Activated T-helper 17 cell treated with anti-CD3 and anti-CD28 coated beads, Interleukin-2, amount 50 U/mL, for 72 hours (primary cell): ENCODE results near the gene ZCCHC24. TPM values are rescaled to one million over a fixed set of nuclear protein-coding genes. Genes with fewer than 3 reads are reported as not detected.
A peak's percentile ranks its signal among the peaks of the same experiment; 100 is the strongest.

Experiments
- ATAC-seq: fragments of 150-1000 bp; cut with Tn5 transposase; replicated peaks from 2 replicates; pipeline ENCODE4 v1.10.0; 2021; ENCODE audit warnings: mild to moderate bottlenecking, moderate library complexity
- H3K27ac Mint-ChIP-seq: one replicate; pipeline ENCODE4 v1.8.0; 2022; ENCODE audit warnings: mixed read lengths
- H3K27me3 Mint-ChIP-seq: one replicate; pipeline ENCODE4 v1.8.0; 2022; ENCODE audit warnings: mixed read lengths
- H3K36me3 Mint-ChIP-seq: one replicate; pipeline ENCODE4 v1.8.0; 2022; ENCODE audit warnings: low read depth, mild to moderate bottlenecking, mixed read lengths
- H3K4me1 Mint-ChIP-seq: one replicate; pipeline ENCODE4 v1.8.0; 2022; ENCODE audit warnings: mixed read lengths
- H3K4me3 Mint-ChIP-seq: one replicate; pipeline ENCODE4 v1.8.0; 2022; ENCODE audit warnings: mild to moderate bottlenecking, mixed read lengths
- H3K9me3 Mint-ChIP-seq: one replicate; pipeline ENCODE4 v1.8.0; 2022; ENCODE audit warnings: mixed read lengths
- total RNA-seq, 2 donors: library from RNA; stranded (reverse); gene quantifications; one replicate each; pipeline ENCODE4 v1.2.3, GENCODE V29; 2022

Gene ZCCHC24
- total RNA-seq, 2 donors from 2014 or later, result 1.3 to 2.6 TPM

- H3K9me3 Mint-ChIP-seq, result no peaks in the 10 kb centered on the region
- no peak overlapping the region for H3K27ac Mint-ChIP-seq
- H3K4me3 Mint-ChIP-seq, result peak overlapping the region; percentile 84
- peak; percentile 44 for ATAC-seq
- H3K36me3 Mint-ChIP-seq, result no peaks in the 10 kb centered on the region
- H3K4me1 Mint-ChIP-seq, result peaks cover 19% of the 10 kb centered on the region
- no peaks in the 10 kb centered on the region for H3K27me3 Mint-ChIP-seq
These were observed 965 bp downstream of the ZCCHC24 start for GRCh38 chr10:79444199-79445119.

GRCh38 chr10:79443338-79444198 is 1.9 kb downstream of the ZCCHC24 start:
- Mint-ChIP-seq H3K9me3 (no peaks in the 10 kb centered on the region), H3K27ac (no peak overlapping the region), H3K4me1 (peaks cover 19% of the 10 kb centered on the region), H3K4me3 (peak overlapping the region; percentile 84), H3K36me3 (no peaks in the 10 kb centered on the region), H3K27me3 (no peaks in the 10 kb centered on the region)
- no peak for ATAC-seq

GRCh38 chr10:79442171-79443040 is 3.0 kb downstream of the ZCCHC24 start:
- Mint-ChIP-seq H3K27me3 (no peaks in the 10 kb centered on the region), H3K4me1 (peaks cover 23% of the 10 kb centered on the region), H3K4me3 (no peak overlapping the region), H3K9me3 (no peaks in the 10 kb centered on the region), H3K27ac (no peak overlapping the region), H3K36me3 (no peaks in the 10 kb centered on the region)
- ATAC-seq, result no peak

- Mint-ChIP-seq H3K9me3 (no peaks in the 10 kb centered on the region), H3K36me3 (no peaks in the 10 kb centered on the region), H3K27me3 (no peaks in the 10 kb centered on the region), H3K27ac (no peak overlapping the region), H3K4me3 (no peak overlapping the region), H3K4me1 (peaks cover 24% of the 10 kb centered on the region)
- ATAC-seq, result no peak
These were observed 4.0 kb downstream of the ZCCHC24 start for GRCh38 chr10:79441433-79441832.

GRCh38 chr10:79440281-79440680 is 5.1 kb downstream of the ZCCHC24 start:
- H3K4me1 Mint-ChIP-seq, result peaks cover 18% of the 10 kb centered on the region
- H3K9me3 Mint-ChIP-seq, result no peaks in the 10 kb centered on the region
- no peak overlapping the region for H3K4me3 Mint-ChIP-seq
- no peaks in the 10 kb centered on the region for H3K27me3 Mint-ChIP-seq
- H3K27ac Mint-ChIP-seq, result no peak overlapping the region
- no peak for ATAC-seq
- no peaks in the 10 kb centered on the region for H3K36me3 Mint-ChIP-seq

- Mint-ChIP-seq H3K4me3 (no peak overlapping the region), H3K4me1 (peaks cover 14% of the 10 kb centered on the region), H3K27me3 (no peaks in the 10 kb centered on the region), H3K9me3 (no peaks in the 10 kb centered on the region), H3K27ac (no peak overlapping the region), H3K36me3 (no peaks in the 10 kb centered on the region)
- ATAC-seq, result no peak
These were observed 6.7 kb downstream of the ZCCHC24 start for GRCh38 chr10:79438699-79439085.

GRCh38 chr10:79438021-79438698 is 7.3 kb downstream of the ZCCHC24 start:
- no peak for ATAC-seq
- Mint-ChIP-seq H3K27ac (peak overlapping the region; percentile 97), H3K4me1 (peaks cover 9% of the 10 kb centered on the region), H3K9me3 (no peaks in the 10 kb centered on the region), H3K4me3 (no peak overlapping the region), H3K27me3 (no peaks in the 10 kb centered on the region), H3K36me3 (no peaks in the 10 kb centered on the region)

- no peaks in the 10 kb centered on the region for H3K9me3 Mint-ChIP-seq
- H3K4me3 Mint-ChIP-seq, result no peak overlapping the region
- H3K36me3 Mint-ChIP-seq, result no peaks in the 10 kb centered on the region
- peaks cover 9% of the 10 kb centered on the region for H3K4me1 Mint-ChIP-seq
- H3K27ac Mint-ChIP-seq, result peak overlapping the region; percentile 97
- no peaks in the 10 kb centered on the region for H3K27me3 Mint-ChIP-seq
- ATAC-seq, result peak; percentile 15
These were observed 8.2 kb downstream of the ZCCHC24 start for GRCh38 chr10:79437111-79437814.

- no peaks in the 10 kb centered on the region for H3K9me3 Mint-ChIP-seq
- H3K27me3 Mint-ChIP-seq, result no peaks in the 10 kb centered on the region
These were observed 8.6 kb downstream of the ZCCHC24 start for GRCh38 chr10:79436850-79437103.

GRCh38 chr10:79436066-79436849 is 9.2 kb downstream of the ZCCHC24 start:
- H3K27ac Mint-ChIP-seq, result peak overlapping the region; percentile 97
- no peaks in the 10 kb centered on the region for H3K27me3 Mint-ChIP-seq
- H3K4me3 Mint-ChIP-seq, result peak overlapping the region; percentile 32
- H3K4me1 Mint-ChIP-seq, result peaks cover 9% of the 10 kb centered on the region
- no peaks in the 10 kb centered on the region for H3K36me3 Mint-ChIP-seq
- no peaks in the 10 kb centered on the region for H3K9me3 Mint-ChIP-seq
- no peak for ATAC-seq

More at GRCh38 chr10:79436850-79437103, 8.6 kb downstream of the ZCCHC24 start:
- no peak overlapping the region for H3K4me3 Mint-ChIP-seq
- H3K27ac Mint-ChIP-seq, result peak overlapping the region; percentile 97
- no peaks in the 10 kb centered on the region for H3K36me3 Mint-ChIP-seq
- ATAC-seq, result no peak
- peaks cover 9% of the 10 kb centered on the region for H3K4me1 Mint-ChIP-seq

GRCh38 chr10:79435271-79436065 is 10.0 kb downstream of the ZCCHC24 start:
- Mint-ChIP-seq H3K4me1 (peaks cover 9% of the 10 kb centered on the region), H3K4me3 (peak overlapping the region; percentile 78), H3K9me3 (no peaks in the 10 kb centered on the region)

GRCh38 chr10:79434821-79435251 is 10.6 kb downstream of the ZCCHC24 start:
- Mint-ChIP-seq H3K36me3 (no peaks in the 10 kb centered on the region), H3K4me3 (peak overlapping the region; percentile 78), H3K9me3 (no peaks in the 10 kb centered on the region), H3K27me3 (no peaks in the 10 kb centered on the region), H3K4me1 (peaks cover 9% of the 10 kb centered on the region), H3K27ac (peak overlapping the region; percentile 97)
- peak; percentile 49 for ATAC-seq

More at GRCh38 chr10:79435271-79436065, 10.0 kb downstream of the ZCCHC24 start:
- ATAC-seq, result no peak
- Mint-ChIP-seq H3K27me3 (no peaks in the 10 kb centered on the region), H3K36me3 (no peaks in the 10 kb centered on the region), H3K27ac (peak overlapping the region; percentile 97)
